ENCODE data around the gene UNC13D.

Gene UNC13D

GRCh38 chr17:75815399-75815798 is 28.8 kb downstream of the UNC13D start:
- H3K27me3 ChIP-seq, result no peaks in the 10 kb centered on the region
- H3K4me3 ChIP-seq (ENCODE audit: low read depth, low read length), result no peak overlapping the region
- H3K4me1 ChIP-seq, result peaks cover 13% of the 10 kb centered on the region
- no peak for DNase-seq
- H3K36me3 ChIP-seq, result peaks cover 93% of the 10 kb centered on the region
- no peak for TF ChIP-seq CTCF (IDR thresholded peaks at IDR 0.05; ENCODE audit: low read depth, low read length)
- no peaks in the 10 kb centered on the region for H3K9me3 ChIP-seq

- peak; percentile 72 for DNase-seq
- Histone ChIP-seq H3K27me3 (no peaks in the 10 kb centered on the region), H3K36me3 (peaks cover 94% of the 10 kb centered on the region), H3K4me1 (peaks cover 18% of the 10 kb centered on the region), H3K4me3 (ENCODE audit: low read depth, low read length) (no peak overlapping the region), H3K9me3 (no peaks in the 10 kb centered on the region)
- TF ChIP-seq CTCF (IDR thresholded peaks at IDR 0.05; ENCODE audit: low read depth, low read length), result no peak
Observed at GRCh38 chr17:75814900-75815373, 29.3 kb downstream of the UNC13D start.

GRCh38 chr17:75814021-75814395 is 30.2 kb downstream of the UNC13D start:
- DNase-seq, result no peak
- Histone ChIP-seq H3K4me3 (ENCODE audit: low read depth, low read length) (no peak overlapping the region), H3K4me1 (peaks cover 25% of the 10 kb centered on the region), H3K9me3 (no peaks in the 10 kb centered on the region), H3K36me3 (peaks cover 86% of the 10 kb centered on the region), H3K27me3 (no peaks in the 10 kb centered on the region)
- TF ChIP-seq CTCF (IDR thresholded peaks at IDR 0.05; ENCODE audit: low read depth, low read length), result no peak

- peaks cover 79% of the 10 kb centered on the region for H3K36me3 ChIP-seq
- no peaks in the 10 kb centered on the region for H3K27me3 ChIP-seq
Observed at GRCh38 chr17:75813081-75814020, 30.9 kb downstream of the UNC13D start.

GRCh38 chr17:75812096-75813013 is 31.8 kb downstream of the UNC13D start:
- H3K9me3 ChIP-seq, result no peaks in the 10 kb centered on the region
- peaks cover 69% of the 10 kb centered on the region for H3K36me3 ChIP-seq
- H3K4me1 ChIP-seq, result peaks cover 36% of the 10 kb centered on the region
- no peak for DNase-seq
- no peaks in the 10 kb centered on the region for H3K27me3 ChIP-seq
- H3K4me3 ChIP-seq (ENCODE audit: low read depth, low read length), result no peak overlapping the region
- no peak for TF ChIP-seq CTCF (IDR thresholded peaks at IDR 0.05; ENCODE audit: low read depth, low read length)

More at GRCh38 chr17:75813081-75814020, 30.9 kb downstream of the UNC13D start:
- H3K9me3 ChIP-seq, result no peaks in the 10 kb centered on the region
- H3K4me1 ChIP-seq, result peaks cover 29% of the 10 kb centered on the region
- H3K4me3 ChIP-seq (ENCODE audit: low read depth, low read length), result no peak overlapping the region
- no peak for TF ChIP-seq CTCF (IDR thresholded peaks at IDR 0.05; ENCODE audit: low read depth, low read length)
- no peak for DNase-seq

Data from BE2C (cell line).